ENCODE results near the gene ALS2CL.

Gene ALS2CL

GRCh38 chr3:46725621-46726314 lies 32.3 kb upstream of the ALS2CL start:
- no peaks in the 10 kb centered on the region for H3F3A ChIP-seq (ENCODE audit: insufficient read depth, low read length)
- TF ChIP-seq EZH2phosphoT487 (IDR thresholded peaks at IDR 0.05; ENCODE audit: low read length) (no peak), CTCF (IDR thresholded peaks at IDR 0.05; ENCODE audit: low read length) (no peak), EZH2 (optimal IDR thresholded peaks at IDR 0.05; ENCODE audit: low read depth, low read length) (no peak)
- H3K4me3 ChIP-seq (ENCODE audit: low read length) = no peak overlapping the region
- H3K27ac ChIP-seq (ENCODE audit: low read length) = no peak overlapping the region
- no peaks in the 10 kb centered on the region for H3K27me3 ChIP-seq (replicated peaks; ENCODE audit: insufficient read depth, low read length)
- H3K9me2 ChIP-seq (replicated peaks; ENCODE audit: insufficient read depth, low read length) = no peaks in the 10 kb centered on the region
- no peaks in the 10 kb centered on the region for H3K9me3 ChIP-seq (replicated peaks; ENCODE audit: insufficient read depth, low read length)
- H3K4me2 ChIP-seq (ENCODE audit: low read depth, low read length) = no peak overlapping the region
- DNase-seq = no peak
- H3K79me2 ChIP-seq (ENCODE audit: low read length) = no peaks in the 10 kb centered on the region
- H3K4me1 ChIP-seq (ENCODE audit: low read length) = no peaks in the 10 kb centered on the region
- H3K9ac ChIP-seq (ENCODE audit: low read length) = no peak overlapping the region
- no peaks in the 10 kb centered on the region for H3K36me3 ChIP-seq (replicated peaks; ENCODE audit: insufficient read depth, low read length)
- no peak overlapping the region for H2AFZ ChIP-seq (ENCODE audit: low read length)
- H4K20me1 ChIP-seq (ENCODE audit: insufficient read depth, low read length) = no peaks in the 10 kb centered on the region

GRCh38 chr3:46724424-46724823 lies 30.9 kb upstream of the ALS2CL start:
- no peak overlapping the region for H3K4me3 ChIP-seq (ENCODE audit: low read length)
- no peaks in the 10 kb centered on the region for H3K9me3 ChIP-seq (replicated peaks; ENCODE audit: insufficient read depth, low read length)
- no peaks in the 10 kb centered on the region for H4K20me1 ChIP-seq (ENCODE audit: insufficient read depth, low read length)
- no peak for TF ChIP-seq EZH2 (optimal IDR thresholded peaks at IDR 0.05; ENCODE audit: low read depth, low read length)
- no peak for TF ChIP-seq EZH2phosphoT487 (IDR thresholded peaks at IDR 0.05; ENCODE audit: low read length)
- H2AFZ ChIP-seq (ENCODE audit: low read length) = no peak overlapping the region
- H3K9me2 ChIP-seq (replicated peaks; ENCODE audit: insufficient read depth, low read length) = no peaks in the 10 kb centered on the region
- no peaks in the 10 kb centered on the region for H3K36me3 ChIP-seq (replicated peaks; ENCODE audit: insufficient read depth, low read length)
- H3K27ac ChIP-seq (ENCODE audit: low read length) = no peak overlapping the region
- DNase-seq = no peak
- H3K79me2 ChIP-seq (ENCODE audit: low read length) = no peaks in the 10 kb centered on the region
- no peak overlapping the region for H3K4me2 ChIP-seq (ENCODE audit: low read depth, low read length)
- H3K27me3 ChIP-seq (replicated peaks; ENCODE audit: insufficient read depth, low read length) = no peaks in the 10 kb centered on the region
- H3K4me1 ChIP-seq (ENCODE audit: low read length) = no peaks in the 10 kb centered on the region
- H3K9ac ChIP-seq (ENCODE audit: low read length) = no peak overlapping the region
- H3F3A ChIP-seq (ENCODE audit: insufficient read depth, low read length) = no peaks in the 10 kb centered on the region

GRCh38 chr3:46722443-46722842 lies 29.0 kb upstream of the ALS2CL start:
- no peak overlapping the region for H3K4me2 ChIP-seq (ENCODE audit: low read depth, low read length)
- no peaks in the 10 kb centered on the region for H3K9me3 ChIP-seq (replicated peaks; ENCODE audit: insufficient read depth, low read length)
- H2AFZ ChIP-seq (ENCODE audit: low read length) = no peak overlapping the region
- H3K36me3 ChIP-seq (replicated peaks; ENCODE audit: insufficient read depth, low read length) = no peaks in the 10 kb centered on the region
- no peaks in the 10 kb centered on the region for H3K9me2 ChIP-seq (replicated peaks; ENCODE audit: insufficient read depth, low read length)
- H3K4me3 ChIP-seq (ENCODE audit: low read length) = no peak overlapping the region
- no peak for DNase-seq
- H3F3A ChIP-seq (ENCODE audit: insufficient read depth, low read length) = no peaks in the 10 kb centered on the region
- H3K4me1 ChIP-seq (ENCODE audit: low read length) = no peaks in the 10 kb centered on the region
- H3K9ac ChIP-seq (ENCODE audit: low read length) = no peak overlapping the region
- no peaks in the 10 kb centered on the region for H4K20me1 ChIP-seq (ENCODE audit: insufficient read depth, low read length)
- no peaks in the 10 kb centered on the region for H3K27me3 ChIP-seq (replicated peaks; ENCODE audit: insufficient read depth, low read length)
- no peaks in the 10 kb centered on the region for H3K79me2 ChIP-seq (ENCODE audit: low read length)
- no peak overlapping the region for H3K27ac ChIP-seq (ENCODE audit: low read length)
- no peak for TF ChIP-seq EZH2 (optimal IDR thresholded peaks at IDR 0.05; ENCODE audit: low read depth, low read length)
- TF ChIP-seq EZH2phosphoT487 (IDR thresholded peaks at IDR 0.05; ENCODE audit: low read length) = no peak
- TF ChIP-seq CTCF (IDR thresholded peaks at IDR 0.05; ENCODE audit: low read length) = no peak

GRCh38 chr3:46721009-46721408 lies 27.5 kb upstream of the ALS2CL start:
- Histone ChIP-seq H3K9me3 (replicated peaks; ENCODE audit: insufficient read depth, low read length) (no peaks in the 10 kb centered on the region), H3K27ac (ENCODE audit: low read length) (no peak overlapping the region), H4K20me1 (ENCODE audit: insufficient read depth, low read length) (no peaks in the 10 kb centered on the region), H3K27me3 (replicated peaks; ENCODE audit: insufficient read depth, low read length) (no peaks in the 10 kb centered on the region), H3K9me2 (replicated peaks; ENCODE audit: insufficient read depth, low read length) (no peaks in the 10 kb centered on the region), H3K9ac (ENCODE audit: low read length) (no peak overlapping the region), H3K4me1 (ENCODE audit: low read length) (no peaks in the 10 kb centered on the region), H3K36me3 (replicated peaks; ENCODE audit: insufficient read depth, low read length) (no peaks in the 10 kb centered on the region), H3K79me2 (ENCODE audit: low read length) (no peaks in the 10 kb centered on the region), H3F3A (ENCODE audit: insufficient read depth, low read length) (no peaks in the 10 kb centered on the region), H2AFZ (ENCODE audit: low read length) (no peak overlapping the region), H3K4me2 (ENCODE audit: low read depth, low read length) (no peak overlapping the region), H3K4me3 (ENCODE audit: low read length) (no peak overlapping the region)
- no peak for DNase-seq
- TF ChIP-seq CTCF (IDR thresholded peaks at IDR 0.05; ENCODE audit: low read length) (no peak), EZH2 (optimal IDR thresholded peaks at IDR 0.05; ENCODE audit: low read depth, low read length) (no peak), EZH2phosphoT487 (IDR thresholded peaks at IDR 0.05; ENCODE audit: low read length) (no peak)

All from MM.1S (cell line).